Measurements from ENCODE around the gene CUTA. TPM values are rescaled to one million over a fixed set of nuclear protein-coding genes. Genes with fewer than 3 reads are reported as not detected.

Gene CUTA
- total and polyA plus RNA-seq, 2 of the 13 experiments (the other 11 are each of a cell fraction or from before 2014, with no cell fraction given) = 170 to 180 TPM

- TF ChIP-seq NFIC (IDR thresholded peaks at IDR 0.05; ENCODE audit: low read length) (no peak), RNF219 (CRISPR knock-in tag; IDR thresholded peaks at IDR 0.05) (peak; percentile 57; the same call in 1 of the 2 replicates), ATAD3A (CRISPR knock-in tag; IDR thresholded peaks at IDR 0.05) (no peak), KLF15 (CRISPR knock-in tag; IDR thresholded peaks at IDR 0.05; ENCODE audit: borderline replicate concordance) (no peak; the same call in 1 of the 2 replicates), ZSCAN25 (CRISPR knock-in tag; IDR thresholded peaks at IDR 0.05) (peak; percentile 79; the same call in 1 of the 2 replicates)
- TF ChIP-seq, protein P1, sequence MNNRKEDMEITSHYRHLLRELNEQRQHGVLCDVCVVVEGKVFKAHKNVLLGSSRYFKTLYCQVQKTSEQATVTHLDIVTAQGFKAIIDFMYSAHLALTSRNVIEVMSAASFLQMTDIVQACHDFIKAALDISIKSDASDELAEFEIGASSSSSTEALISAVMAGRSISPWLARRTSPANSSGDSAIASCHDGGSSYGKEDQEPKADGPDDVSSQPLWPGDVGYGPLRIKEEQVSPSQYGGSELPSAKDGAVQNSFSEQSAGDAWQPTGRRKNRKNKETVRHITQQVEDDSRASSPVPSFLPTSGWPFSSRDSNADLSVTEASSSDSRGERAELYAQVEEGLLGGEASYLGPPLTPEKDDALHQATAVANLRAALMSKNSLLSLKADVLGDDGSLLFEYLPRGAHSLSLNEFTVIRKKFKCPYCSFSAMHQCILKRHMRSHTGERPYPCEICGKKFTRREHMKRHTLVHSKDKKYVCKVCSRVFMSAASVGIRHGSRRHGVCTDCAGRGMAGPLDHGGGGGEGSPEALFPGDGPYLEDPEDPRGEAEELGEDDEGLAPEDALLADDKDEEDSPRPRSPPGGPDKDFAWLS (CRISPR knock-in tag; IDR thresholded peaks at IDR 0.05; ENCODE audit: borderline replicate concordance) = no peak
- TF ChIP-seq, protein P2, sequence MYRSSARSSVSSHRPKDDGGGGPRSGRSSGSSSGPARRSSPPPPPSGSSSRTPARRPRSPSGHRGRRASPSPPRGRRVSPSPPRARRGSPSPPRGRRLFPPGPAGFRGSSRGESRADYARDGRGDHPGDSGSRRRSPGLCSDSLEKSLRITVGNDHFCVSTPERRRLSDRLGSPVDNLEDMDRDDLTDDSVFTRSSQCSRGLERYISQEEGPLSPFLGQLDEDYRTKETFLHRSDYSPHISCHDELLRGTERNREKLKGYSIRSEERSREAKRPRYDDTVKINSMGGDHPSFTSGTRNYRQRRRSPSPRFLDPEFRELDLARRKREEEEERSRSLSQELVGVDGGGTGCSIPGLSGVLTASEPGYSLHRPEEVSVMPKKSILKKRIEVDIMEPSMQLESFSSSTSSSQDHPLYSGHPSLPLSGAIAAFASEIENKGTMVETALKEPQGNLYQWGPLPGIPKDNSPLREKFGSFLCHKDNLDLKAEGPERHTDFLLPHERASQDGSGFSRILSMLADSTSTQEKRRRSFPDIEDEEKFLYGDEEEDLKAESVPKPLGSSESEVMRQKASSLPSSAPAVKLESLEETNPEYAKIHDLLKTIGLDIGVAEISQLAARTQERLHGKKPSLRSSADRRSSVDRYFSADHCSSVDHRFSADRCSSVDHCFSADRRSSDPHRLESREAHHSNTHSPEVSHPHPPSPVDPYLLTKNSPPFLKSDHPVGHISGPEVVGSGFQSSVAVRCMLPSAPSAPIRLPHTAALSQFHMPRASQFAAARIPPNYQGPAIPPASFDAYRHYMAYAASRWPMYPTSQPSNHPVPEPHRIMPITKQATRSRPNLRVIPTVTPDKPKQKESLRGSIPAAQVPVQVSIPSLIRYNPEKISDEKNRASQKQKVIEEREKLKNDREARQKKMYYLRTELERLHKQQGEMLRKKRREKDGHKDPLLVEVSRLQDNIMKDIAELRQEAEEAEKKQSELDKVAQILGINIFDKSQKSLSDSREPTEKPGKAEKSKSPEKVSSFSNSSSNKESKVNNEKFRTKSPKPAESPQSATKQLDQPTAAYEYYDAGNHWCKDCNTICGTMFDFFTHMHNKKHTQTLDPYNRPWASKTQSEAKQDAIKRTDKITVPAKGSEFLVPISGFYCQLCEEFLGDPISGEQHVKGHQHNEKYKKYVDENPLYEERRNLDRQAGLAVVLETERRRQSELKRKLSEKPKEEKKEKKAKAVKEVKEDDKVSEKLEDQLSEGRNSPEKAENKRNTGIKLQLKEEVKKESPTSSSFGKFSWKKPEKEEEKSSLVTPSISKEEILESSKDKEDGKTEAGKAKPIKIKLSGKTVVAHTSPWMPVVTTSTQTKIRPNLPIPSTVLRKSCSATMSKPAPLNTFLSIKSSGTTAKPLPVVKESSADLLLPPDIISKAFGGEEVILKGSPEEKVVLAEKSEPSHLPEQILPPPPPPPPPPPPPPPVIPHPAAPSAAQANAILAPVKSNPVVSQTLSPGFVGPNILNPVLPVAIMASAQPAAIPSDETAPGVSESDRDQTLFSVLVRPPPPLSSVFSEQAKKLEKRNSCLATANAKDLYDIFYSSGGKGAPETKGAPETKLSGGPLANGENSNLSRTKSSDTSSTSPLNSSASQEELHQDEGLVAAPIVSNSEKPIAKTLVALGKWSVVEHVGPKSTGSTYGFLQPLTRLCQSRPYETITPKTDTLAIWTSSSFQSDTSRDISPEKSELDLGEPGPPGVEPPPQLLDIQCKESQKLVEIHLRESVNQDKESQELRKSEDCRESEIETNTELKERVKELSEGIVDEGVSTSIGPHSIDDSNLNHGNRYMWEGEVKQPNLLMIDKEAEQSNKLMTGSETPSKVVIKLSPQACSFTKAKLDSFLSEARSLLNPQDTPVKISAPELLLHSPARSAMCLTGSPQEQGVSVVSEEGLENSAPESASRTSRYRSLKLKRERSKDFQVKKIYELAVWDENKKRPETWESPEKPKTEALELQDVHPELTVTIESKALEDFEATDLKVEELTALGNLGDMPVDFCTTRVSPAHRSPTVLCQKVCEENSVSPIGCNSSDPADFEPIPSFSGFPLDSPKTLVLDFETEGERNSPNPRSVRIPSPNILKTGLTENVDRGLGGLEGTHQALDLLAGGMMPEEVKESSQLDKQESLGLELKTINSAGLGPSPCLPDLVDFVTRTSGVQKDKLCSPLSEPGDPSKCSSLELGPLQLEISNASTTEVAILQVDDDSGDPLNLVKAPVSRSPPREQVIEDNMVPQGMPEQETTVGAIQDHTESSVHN (CRISPR knock-in tag; IDR thresholded peaks at IDR 0.05) = peak; percentile 87; the same call in 1 of the 2 replicates
- TF ChIP-seq, protein P3, sequence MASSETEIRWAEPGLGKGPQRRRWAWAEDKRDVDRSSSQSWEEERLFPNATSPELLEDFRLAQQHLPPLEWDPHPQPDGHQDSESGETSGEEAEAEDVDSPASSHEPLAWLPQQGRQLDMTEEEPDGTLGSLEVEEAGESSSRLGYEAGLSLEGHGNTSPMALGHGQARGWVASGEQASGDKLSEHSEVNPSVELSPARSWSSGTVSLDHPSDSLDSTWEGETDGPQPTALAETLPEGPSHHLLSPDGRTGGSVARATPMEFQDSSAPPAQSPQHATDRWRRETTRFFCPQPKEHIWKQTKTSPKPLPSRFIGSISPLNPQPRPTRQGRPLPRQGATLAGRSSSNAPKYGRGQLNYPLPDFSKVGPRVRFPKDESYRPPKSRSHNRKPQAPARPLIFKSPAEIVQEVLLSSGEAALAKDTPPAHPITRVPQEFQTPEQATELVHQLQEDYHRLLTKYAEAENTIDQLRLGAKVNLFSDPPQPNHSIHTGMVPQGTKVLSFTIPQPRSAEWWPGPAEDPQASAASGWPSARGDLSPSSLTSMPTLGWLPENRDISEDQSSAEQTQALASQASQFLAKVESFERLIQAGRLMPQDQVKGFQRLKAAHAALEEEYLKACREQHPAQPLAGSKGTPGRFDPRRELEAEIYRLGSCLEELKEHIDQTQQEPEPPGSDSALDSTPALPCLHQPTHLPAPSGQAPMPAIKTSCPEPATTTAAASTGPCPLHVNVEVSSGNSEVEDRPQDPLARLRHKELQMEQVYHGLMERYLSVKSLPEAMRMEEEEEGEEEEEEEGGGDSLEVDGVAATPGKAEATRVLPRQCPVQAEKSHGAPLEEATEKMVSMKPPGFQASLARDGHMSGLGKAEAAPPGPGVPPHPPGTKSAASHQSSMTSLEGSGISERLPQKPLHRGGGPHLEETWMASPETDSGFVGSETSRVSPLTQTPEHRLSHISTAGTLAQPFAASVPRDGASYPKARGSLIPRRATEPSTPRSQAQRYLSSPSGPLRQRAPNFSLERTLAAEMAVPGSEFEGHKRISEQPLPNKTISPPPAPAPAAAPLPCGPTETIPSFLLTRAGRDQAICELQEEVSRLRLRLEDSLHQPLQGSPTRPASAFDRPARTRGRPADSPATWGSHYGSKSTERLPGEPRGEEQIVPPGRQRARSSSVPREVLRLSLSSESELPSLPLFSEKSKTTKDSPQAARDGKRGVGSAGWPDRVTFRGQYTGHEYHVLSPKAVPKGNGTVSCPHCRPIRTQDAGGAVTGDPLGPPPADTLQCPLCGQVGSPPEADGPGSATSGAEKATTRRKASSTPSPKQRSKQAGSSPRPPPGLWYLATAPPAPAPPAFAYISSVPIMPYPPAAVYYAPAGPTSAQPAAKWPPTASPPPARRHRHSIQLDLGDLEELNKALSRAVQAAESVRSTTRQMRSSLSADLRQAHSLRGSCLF (CRISPR knock-in tag; IDR thresholded peaks at IDR 0.05; ENCODE audit: borderline replicate concordance) = 0 out of 2 replicates have a peak, but pooled peaks have one; percentile 2
Observed at GRCh38 chr6:33454009-33454946, 36.4 kb upstream of the CUTA start, which contains the start of gene ZBTB9 (continued).

Data from HepG2 (cell line).